Brain microvascular endothelial cell (primary cell): ENCODE measurements around the gene FOXP4.

Source experiments
- DNase-seq: peaks from one replicate; pipeline ENCODE4 v3.0.0-alpha.2; 2020
- H3K27ac ChIP-seq: fragments of 250-450 bp; sonication (Bioruptor Pico); 2 replicates; pipeline ENCODE4 v1.5.1; 2020; ENCODE audit warnings: mild to moderate bottlenecking, moderate library complexity
- H3K27me3 ChIP-seq: fragments of 250-450 bp; sonication (Bioruptor Pico); replicated peaks from 2 replicates; pipeline ENCODE4 v1.5.1; 2020; ENCODE audit warnings: mild to moderate bottlenecking
- H3K36me3 ChIP-seq: fragments of 250-450 bp; sonication (Bioruptor Pico); replicated peaks from 2 replicates; pipeline ENCODE4 v1.5.1; 2020; ENCODE audit warnings: mild to moderate bottlenecking
- H3K4me3 ChIP-seq: 2 replicates; pipeline ENCODE4 v1.5.1; 2011; ENCODE audit warnings: low read depth, mild to moderate bottlenecking, control low read depth, low read length, moderate library complexity
- CTCF ChIP-seq: IDR thresholded peaks from 2 replicates; pipeline ENCODE4 v1.5.1; 2011; ENCODE audit warnings: low read depth, mild to moderate bottlenecking, moderate library complexity, low read length, control low read depth, inconsistent platforms; ENCODE audit errors: missing control alignments
- in situ Hi-C: cut with HindIII; loops from 2 replicates; pipeline ENCODE4 v1.10.0; 2017; ENCODE audit warnings: low sequenced_read_pairs, low pct_ligation_motif_present

Gene FOXP4

DNA sequence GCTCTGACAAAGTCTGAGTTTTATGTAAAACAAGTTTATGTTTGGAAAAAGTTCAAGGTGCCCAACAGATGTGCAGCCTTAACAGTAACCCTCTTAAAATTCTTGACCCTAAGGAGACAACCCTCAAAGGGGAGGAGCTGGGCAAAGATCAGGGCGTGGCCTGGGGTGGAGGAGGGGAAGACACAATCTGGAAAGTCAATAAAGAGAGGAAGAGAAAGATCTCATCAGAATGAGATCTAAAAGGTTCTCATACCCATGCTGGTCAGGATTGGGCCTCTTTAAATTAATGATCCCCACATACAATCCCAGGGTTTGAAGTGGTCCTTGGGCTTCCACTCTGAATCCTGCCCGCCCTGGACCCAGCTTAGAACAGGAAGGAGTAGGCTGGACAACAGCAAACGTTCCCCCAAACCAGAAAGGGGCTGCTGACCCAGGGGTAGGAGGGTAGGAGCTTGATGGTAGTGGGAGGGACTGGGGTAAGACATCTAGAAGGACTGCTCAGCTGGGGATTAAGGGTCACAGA lies 33.0 kb downstream of the FOXP4 start:
- H3K4me3 ChIP-seq, result no peak overlapping the region
- no peak overlapping the region for H3K27ac ChIP-seq
- in situ Hi-C loops, result no loop called here
- H3K27me3 ChIP-seq, result no peaks in the 10 kb centered on the region
- no peaks in the 10 kb centered on the region for H3K36me3 ChIP-seq
- no peak for TF ChIP-seq CTCF
- no peak for DNase-seq

GRCh38 chr6:41580690-41581089 lies 34.5 kb downstream of the FOXP4 start:
- TF ChIP-seq CTCF, result no peak
- no peaks in the 10 kb centered on the region for H3K27me3 ChIP-seq
- H3K27ac ChIP-seq, result no peak overlapping the region
- no peak for DNase-seq
- no peak overlapping the region for H3K4me3 ChIP-seq
- peaks cover 5% of the 10 kb centered on the region for H3K36me3 ChIP-seq
- in situ Hi-C loops, result no loop called here

GRCh38 chr6:41581381-41581991 lies 35.3 kb downstream of the FOXP4 start:
- Histone ChIP-seq H3K27me3 (no peaks in the 10 kb centered on the region), H3K27ac (peak overlapping the region; percentile 67), H3K36me3 (peaks cover 5% of the 10 kb centered on the region), H3K4me3 (no peak overlapping the region)
- TF ChIP-seq CTCF, result no peak
- peak; percentile 83 for DNase-seq
- in situ Hi-C loops, result no loop called here

DNA sequence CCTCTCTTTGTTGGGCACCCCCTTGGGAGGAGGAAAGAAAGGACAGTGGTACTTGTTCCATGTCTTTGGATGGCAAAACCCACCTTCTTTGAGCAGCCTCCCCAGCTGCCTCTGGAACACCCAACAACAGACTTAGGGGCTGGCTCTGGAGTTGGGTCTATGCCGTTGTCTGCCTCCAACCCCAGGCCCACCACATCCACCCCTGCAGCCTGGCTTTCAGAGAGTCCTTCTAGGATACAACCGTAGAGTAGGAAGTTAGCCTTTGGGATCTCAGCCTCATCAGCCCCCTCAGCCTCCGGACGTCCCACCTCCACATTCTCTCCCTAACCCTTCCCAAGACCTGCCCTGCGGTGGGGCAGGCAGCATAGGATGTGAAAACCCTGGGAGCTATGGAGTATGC lies 36.4 kb downstream of the FOXP4 start:
- H3K4me3 ChIP-seq, result no peak overlapping the region
- peaks cover 5% of the 10 kb centered on the region for H3K36me3 ChIP-seq
- no peak overlapping the region for H3K27ac ChIP-seq
- in situ Hi-C loops, result no loop called here
- DNase-seq, result no peak
- H3K27me3 ChIP-seq, result no peaks in the 10 kb centered on the region
- TF ChIP-seq CTCF, result no peak

DNA sequence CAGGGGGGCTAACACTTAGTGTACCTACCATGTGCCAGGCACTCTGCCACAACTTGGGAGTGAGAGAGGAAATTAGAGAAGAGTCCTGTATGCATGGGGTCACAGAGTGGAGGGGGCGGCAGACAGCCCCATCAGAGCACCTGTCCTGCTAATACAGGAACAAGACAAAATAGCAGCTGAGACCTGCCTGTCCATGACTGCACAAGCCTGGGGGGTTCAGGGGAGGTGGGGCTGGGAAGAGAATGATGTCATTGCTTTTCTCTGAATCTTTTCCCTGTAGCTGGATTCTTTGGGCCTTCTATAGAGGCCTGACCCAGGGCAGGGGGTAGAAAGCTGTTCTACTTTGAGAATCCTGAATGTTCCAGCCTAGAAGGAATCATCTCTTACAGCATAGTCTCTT lies 37.4 kb downstream of the FOXP4 start:
- Histone ChIP-seq H3K36me3 (peaks cover 5% of the 10 kb centered on the region), H3K27me3 (no peaks in the 10 kb centered on the region), H3K4me3 (no peak overlapping the region), H3K27ac (no peak overlapping the region)
- in situ Hi-C loops, result no loop called here
- no peak for DNase-seq
- no peak for TF ChIP-seq CTCF

DNA sequence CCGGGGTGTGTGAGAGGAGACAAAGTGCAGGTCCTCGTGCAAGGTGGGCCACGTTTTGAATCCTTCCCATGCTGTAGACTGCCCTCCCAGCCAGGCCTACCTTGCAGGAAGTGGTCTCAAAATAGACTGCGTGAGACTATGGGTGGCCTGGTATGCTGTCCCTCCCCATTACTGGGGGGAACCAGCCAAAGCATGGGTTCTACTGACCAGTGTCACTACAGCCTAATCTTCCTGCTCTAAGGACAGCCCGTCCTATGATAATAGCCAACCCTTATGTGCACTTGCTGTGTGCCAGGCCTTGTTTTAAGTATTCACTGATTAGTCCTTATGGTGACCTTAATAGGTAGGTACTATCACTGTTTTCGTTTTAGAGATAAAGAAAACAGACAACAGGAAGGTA lies 38.0 kb downstream of the FOXP4 start:
- H3K4me3 ChIP-seq, result no peak overlapping the region
- H3K36me3 ChIP-seq, result peaks cover 5% of the 10 kb centered on the region
- DNase-seq, result no peak
- in situ Hi-C loops, result no loop called here
- TF ChIP-seq CTCF, result no peak
- no peaks in the 10 kb centered on the region for H3K27me3 ChIP-seq
- H3K27ac ChIP-seq, result no peak overlapping the region
